Activated CD8-positive, alpha-beta memory T cell treated with anti-CD3 and anti-CD28 coated beads for 36 hours (primary cell): ENCODE data around the gene SMIM22. TPM values are rescaled to one million over a fixed set of nuclear protein-coding genes. Genes with fewer than 3 reads are reported as not detected.

Experiments
- CTCF ChIA-PET: fragments of 350-600 bp; sonication (Branson Sonifier 250); formaldehyde crosslinking; loops from one replicate; lab custom pipeline; 2021; ENCODE audit warnings: antibody characterized with exemption; lab: Charles Lee
- POLR2A ChIA-PET: fragments of 350-600 bp; sonication (Branson Sonifier 250); formaldehyde crosslinking; loops from one replicate; lab custom pipeline; 2021; ENCODE audit warnings: antibody characterized with exemption; lab: Charles Lee
- total RNA-seq, 2 experiments: library from RNA; stranded (reverse); gene quantifications; one replicate each; pipeline ENCODE4 v1.2.3, GENCODE V29; 2021

SMIM22 gene, protein sequence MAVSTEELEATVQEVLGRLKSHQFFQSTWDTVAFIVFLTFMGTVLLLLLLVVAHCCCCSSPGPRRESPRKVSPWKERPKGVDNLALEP
- total RNA-seq = not detected

DNA sequence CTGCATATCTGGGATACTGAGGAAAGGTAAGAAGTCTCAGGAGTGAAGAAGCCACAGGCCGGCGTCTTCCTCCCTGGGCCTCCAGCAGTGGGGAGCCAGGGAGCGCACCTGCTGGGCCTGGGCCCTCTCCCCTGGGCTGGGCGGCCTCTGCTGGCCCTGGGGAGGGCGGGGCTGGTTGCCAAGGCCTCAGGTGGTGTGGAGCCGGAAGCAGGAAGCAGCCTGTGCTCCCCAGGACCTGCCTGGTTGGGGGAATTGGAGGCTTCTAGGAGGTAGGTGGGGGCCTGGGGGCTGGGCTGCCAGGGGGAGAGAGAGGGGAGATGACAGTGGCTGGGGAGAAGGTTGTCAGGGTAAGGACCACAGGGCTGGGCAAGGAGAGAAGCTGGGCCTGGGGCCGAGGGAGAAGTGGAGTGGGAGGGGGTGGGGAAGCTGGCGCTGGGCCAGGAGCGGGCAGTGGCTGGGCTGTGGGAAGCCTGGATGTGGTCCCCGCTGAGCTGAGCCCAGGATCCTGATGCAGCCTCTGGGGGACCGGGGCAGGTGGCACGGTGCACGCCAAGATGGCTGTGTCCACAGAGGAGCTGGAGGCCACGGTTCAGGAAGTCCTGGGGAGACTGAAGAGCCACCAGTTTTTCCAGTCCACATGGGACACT is at the start of gene SMIM22:
Gene SMIM22 (plus strand): TSS at position 189 of the 647 bp plus-strand sequence. CDS start 366 bp downstream, at position 555.
- CTCF ChIA-PET = no interaction called here

DNA sequence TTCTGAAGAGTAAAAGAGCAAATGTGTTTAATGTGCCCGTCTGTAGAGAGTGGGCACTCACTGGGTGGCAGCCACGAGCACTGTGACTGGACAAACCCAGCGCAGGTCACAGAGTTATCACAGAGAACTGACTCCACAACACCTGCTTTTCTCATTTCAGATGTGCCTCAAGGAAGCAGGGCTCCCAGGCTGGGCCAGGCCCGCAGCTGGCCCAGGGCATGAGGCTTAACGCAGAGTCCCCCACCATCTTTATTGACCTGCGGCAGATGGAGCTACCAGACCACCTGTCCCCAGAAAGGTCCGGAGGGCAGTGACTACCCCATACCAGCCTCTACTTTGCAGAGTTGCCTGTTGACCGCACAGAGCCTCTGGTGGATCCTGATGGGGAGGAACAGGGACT is 49.0 kb upstream of the SMIM22 start:
- CTCF ChIA-PET = no interaction called here
- POLR2A ChIA-PET = no interaction called here

More for the DNA sequence above, at the start of gene SMIM22:
- POLR2A ChIA-PET = no interaction called here

DNA sequence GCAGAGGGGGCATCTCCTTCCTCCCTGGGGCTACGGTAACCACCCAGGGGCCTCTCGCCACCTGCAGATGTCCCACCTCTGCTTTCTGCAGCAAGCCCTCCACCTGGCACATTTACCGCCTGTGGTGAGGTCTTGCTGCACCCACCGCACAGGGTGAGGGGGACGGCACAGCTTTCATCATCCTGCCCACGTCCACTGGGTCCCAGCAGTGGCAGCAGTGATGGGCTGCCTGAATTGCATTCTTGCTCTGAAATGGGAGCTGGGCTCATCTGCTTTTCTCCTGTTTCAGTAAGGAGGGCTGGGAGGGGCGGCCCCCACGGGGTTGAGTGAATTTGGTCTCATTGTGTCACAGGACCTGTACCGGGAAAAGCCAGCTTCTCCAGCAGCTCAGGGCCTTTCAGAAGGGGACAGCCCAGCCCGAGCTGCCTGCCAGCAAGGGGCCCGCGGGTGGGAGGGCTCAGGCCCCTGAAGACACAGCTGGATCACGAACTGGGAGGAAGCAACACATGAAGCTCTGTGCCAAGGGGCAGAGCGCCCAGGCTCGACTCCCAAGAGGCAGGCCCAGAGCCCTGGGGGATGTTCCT is 48.1 kb upstream of the SMIM22 start:
- CTCF ChIA-PET = no interaction called here
- POLR2A ChIA-PET = no interaction called here

DNA sequence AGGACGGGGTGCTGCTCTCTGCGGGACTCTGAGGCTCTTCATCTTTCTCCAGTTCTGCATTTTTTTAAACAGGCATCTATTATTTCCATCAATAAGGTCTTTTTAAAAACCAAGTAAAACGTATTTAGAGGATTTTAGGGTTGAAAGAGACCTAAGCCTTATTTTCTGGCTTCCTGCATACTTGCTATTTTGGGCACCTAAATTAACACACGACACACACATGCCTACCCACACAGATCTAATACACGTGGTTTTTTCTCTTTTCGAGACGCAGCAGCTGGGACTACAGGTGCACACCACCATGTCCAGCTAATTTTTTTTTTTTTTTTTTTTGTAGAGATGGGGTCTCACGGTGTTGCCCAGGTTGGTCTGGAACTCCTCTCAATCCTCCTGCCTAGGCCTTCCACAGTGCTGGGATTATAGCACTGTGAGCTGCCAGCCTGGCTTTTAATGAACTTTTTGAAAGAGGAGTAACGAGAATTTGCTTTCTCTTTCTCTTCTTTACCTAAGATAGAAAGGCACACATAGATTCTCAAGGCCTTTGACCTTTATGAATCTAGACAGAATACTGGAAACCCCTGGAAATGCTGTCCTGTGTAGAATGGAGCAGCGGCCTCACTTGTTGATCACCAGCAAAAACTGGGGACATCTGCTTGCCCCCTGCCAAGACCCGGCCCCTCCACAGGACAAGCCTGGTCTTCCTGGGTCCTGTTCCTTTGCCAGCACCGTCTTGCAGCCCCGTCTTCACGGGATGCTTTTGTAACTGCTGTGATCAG is 47.1 kb upstream of the SMIM22 start:
- CTCF ChIA-PET = interaction anchor here (1.0 kb wide), 1 partner anchor 55 kb away, joined by 3 read pairs; no protein-coding TSS in a partner anchor
- POLR2A ChIA-PET = interaction anchor here (0.6 kb wide), 1 partner anchor 19 kb away, joined by 4 read pairs; the partner anchor contains the start of gene ZNF500

DNA sequence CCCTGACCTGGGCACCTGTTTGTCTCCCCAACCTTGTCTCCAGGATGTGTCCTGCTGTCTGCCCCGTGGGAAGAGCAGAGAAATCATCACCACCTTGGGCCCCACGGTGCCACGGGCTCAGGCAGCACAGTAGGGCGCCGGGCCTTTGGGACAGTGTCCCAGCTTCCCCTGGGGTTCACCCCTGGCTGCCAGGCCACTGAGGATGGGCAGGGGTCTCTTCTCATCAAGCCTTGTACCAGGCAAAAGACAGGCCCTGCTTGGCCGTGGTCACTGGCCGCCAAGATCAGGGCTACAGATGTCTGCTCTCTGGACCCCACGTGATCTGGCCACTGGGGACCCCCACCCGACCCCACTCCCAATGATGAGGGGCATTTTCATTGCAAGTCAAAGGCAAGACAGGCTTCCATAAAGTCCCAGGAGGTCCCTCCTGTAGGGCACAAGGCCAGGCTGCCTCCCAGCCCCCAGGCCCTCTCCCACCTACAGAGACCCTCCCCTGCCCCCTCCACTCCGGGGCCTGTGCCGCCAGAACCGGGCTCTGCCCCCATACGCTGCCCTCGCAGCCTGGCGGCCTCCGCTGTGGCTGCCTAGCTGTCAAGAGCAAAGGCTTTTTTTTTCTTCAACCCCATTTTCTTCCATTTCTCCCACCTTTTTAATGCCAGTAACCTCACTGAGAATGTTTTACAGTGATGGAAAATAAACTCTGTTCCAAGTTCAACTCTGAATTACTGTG is 46.3 kb upstream of the SMIM22 start:
- CTCF ChIA-PET = interaction anchor here (1.0 kb wide), 1 partner anchor 54 kb away, joined by 3 read pairs; no protein-coding TSS in a partner anchor
- POLR2A ChIA-PET = no interaction called here

DNA sequence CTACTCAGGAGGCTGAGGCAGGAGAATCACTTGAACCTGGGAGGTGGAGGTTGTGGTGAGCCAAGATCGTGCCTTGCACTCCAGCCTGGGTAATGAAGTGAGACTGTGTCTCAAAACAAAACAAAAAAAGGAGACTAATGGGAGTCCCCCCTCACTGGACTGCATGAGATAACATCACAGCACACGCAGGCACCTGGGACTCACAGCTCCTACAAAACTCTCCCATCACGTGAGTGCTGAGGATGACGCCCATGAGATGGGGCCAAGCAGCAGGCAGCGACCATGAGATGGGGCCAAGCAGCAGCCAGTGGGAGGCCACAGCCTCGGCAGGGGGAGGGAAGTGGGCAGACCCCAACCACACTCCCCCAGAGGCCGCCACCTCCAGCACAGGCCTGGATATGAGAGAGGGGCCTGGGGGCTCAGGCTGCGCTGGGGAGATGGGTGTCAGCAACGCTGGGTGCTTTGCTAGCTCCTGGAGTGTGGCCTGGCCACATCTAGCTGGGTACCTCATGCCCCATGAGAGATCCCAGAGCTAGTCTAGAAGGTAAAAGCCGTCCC is 45.4 kb upstream of the SMIM22 start:
- POLR2A ChIA-PET = interaction anchor here (0.6 kb wide), 1 partner anchor 241 kb away, joined by 3 read pairs; no protein-coding TSS in a partner anchor
- CTCF ChIA-PET = no interaction called here

DNA sequence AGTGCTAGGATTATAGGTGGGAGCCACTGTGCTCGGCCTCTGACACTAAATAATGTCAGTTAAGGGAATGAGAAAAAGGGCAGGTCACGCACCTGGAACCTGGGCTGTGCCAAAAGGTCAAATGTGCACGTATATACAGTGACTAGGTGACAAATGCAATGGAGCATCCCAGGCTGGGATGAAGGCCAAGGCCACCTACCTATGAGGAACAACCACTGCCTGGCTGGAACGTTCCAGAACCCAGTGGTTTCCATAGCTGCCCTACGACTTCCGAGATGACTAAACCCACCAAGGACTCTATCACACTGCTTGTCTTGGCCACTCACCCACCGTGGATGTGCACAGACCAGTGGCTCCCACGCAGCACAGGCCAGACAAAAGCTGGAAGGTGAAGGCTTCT is 44.3 kb upstream of the SMIM22 start:
- ChIA-PET POLR2A (interaction anchor here (0.6 kb wide), 1 partner anchor 14 kb away, joined by 4 read pairs; no protein-coding TSS in a partner anchor), CTCF (no interaction called here)

DNA sequence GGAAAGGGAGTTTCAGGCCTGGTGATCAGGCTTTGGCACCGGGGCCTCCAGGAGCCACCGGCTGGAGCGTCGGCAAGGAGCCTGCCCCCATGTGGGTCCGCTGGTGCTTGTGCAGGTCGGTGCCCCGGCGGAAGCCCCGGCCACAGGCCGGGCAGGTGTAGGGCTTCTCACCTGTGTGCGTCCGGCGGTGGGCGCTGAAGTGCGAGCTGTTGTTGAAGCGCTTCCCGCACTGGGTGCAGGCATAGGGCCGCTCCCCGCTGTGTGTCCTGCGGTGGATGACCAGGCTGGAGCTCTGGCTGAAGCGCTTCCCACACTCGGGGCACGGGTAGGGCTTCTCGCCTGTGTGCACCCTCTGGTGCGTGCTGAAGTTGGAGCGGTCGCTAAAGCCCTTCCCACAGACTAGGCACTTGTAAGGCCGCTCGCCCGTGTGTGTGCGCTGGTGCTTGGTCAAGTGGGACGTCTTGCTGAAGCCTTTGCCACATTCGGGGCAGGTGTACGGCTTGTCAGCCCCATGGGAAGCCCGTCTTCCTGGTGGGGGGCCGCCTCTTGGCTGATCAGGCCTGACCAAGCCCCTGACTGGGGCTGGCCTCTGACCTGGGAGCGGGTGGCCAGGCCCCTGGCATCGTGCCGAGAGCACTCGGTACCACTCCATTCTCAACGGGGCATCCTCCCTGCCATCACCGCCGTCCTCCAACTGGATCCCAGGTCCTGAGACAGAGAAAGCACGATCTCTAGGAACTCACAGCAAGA is 42.6 kb upstream of the SMIM22 start:
- POLR2A ChIA-PET = no interaction called here
- CTCF ChIA-PET = no interaction called here

DNA sequence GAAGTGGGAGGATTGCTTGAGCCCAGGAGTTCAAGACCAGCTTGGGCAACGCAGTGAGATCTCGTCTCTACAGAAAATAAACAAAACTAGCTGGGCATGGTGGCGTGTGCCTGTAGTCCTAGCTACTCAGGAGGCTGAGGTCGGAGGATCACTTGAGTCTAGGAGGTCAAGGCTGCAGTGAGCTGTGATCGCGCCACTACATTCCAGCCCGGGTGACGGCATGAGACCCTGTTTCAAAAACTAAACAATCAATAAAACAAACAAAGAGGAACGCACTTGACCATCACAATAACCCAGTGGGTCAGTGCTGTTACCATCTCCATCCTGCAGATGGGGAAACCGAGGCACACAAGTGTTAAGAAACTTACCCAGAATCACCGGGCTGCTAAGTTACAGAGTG is 41.9 kb upstream of the SMIM22 start:
- POLR2A ChIA-PET = no interaction called here
- CTCF ChIA-PET = no interaction called here

DNA sequence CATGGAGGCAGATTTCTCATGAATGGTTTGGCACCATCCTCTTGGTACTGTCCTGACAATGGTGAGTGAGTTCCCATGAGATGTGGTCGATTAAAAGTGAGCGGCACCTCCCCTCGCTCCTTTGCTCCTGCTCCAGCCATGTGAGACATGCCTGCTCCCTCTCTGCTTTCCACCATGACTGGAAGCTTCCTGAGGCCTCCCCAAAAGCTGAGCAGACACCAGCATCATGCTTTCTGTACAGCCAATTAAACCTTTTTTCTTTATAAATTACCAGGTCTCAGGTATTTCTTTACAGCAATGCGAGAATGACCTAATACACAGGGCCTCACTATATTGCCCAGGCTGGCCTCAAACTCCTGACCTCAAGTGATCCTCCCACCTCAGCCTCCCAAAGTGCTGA is 40.3 kb upstream of the SMIM22 start:
- ChIA-PET CTCF (no interaction called here), POLR2A (no interaction called here)

DNA sequence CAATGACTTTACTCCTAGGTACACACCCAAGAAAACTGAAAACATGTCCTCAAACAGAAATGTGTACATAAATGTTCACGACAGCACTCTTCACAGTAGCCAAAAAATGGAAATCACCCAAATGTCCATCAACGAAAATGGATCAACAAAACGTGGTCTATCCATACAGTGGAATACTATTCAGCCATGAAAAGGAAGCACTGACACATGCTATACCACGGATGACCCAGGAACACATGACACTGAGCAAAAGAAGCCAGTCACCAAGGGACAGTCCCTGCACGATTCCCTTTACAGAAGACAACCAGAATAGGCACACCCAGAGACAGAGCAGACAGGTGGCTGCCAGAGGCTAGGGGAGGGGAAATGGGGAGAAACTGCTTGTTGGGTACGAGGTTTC is 39.5 kb upstream of the SMIM22 start:
- ChIA-PET CTCF (no interaction called here), POLR2A (interaction anchor here (0.6 kb wide), 1 partner anchor 10 kb away, joined by 7 read pairs; no protein-coding TSS in a partner anchor)

DNA sequence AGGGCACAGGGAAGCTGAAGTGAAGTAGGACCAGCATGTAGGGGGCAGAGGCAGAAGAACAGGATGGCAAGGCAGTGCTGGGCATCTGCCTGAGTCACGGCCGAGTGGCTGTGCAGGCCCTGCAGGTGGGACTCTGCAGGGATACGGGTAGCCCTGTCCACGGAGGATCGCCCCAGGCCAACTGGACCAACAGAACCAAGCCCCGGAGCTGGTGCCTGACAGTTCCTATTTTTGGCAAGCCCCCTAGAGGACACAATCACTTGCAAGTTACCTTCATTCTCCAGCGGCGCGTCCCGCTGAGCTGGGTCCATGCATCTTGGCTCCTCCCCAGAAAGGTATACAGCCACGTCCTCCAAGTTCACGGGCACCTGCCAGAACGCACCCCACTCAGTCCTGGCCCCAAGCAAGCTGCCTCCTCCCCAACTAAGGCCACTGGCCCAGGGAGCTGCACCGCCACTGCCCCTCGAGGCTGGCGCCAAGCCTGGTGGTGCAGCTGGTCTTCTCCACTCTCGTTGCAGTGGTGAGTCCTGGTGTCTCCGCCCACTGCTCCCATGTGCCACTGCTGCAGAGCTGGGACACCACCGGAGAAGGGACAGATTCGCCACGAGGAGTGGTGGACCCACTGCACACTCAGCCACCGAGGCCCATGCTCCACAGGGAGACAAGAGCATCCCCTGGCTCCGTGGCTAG is 34.8 kb upstream of the SMIM22 start:
- POLR2A ChIA-PET = interaction anchor here (0.6 kb wide), 1 partner anchor 19 kb away, joined by 4 read pairs; no protein-coding TSS in a partner anchor
- CTCF ChIA-PET = interaction anchor here (0.6 to 1.0 kb wide), 2 partner anchors 15 to 20 kb away, joined by 3 read pairs; no protein-coding TSS in a partner anchor

DNA sequence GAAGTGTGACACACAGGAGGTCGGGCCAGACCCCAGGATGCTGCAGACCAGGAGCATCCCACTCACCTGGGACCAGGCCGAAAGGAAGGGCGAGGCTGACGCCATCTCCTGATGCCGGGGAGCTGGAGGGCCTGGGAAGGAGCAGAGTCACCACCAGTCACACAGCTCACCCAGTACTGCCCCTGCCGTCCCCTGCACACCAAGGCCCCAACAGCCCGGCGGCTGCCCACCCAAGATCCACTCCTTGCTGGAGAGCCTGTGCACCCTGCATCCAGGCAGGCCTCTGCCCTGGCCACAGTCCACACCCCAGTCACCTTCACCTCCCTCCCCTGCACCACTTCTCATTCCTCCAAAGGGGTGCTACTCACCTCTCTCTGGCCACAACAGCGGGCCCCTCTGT is 33.0 kb upstream of the SMIM22 start:
- CTCF ChIA-PET = no interaction called here
- POLR2A ChIA-PET = no interaction called here

DNA sequence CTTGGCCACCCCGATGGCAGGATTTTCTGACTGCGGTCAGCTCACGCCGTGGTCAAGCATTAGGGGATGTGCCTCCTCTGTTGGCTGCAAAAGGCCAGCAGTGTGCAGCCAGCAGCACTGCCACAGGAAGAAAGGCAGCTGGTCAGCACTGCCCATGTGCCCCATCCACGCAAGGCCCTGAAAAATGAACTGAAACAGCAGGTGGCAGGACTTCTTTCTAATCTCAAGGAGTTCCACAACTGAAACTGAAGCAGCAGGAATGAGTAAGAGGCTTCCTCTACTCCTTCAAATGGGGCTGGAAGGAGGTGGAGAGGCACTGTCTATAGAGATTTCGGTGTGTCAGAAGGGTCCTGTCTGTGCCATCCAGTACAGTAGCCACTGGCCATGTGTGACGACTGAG is 31.4 kb upstream of the SMIM22 start:
- ChIA-PET POLR2A (interaction anchor here (0.7 to 1.2 kb wide), 2 partner anchors 70 to 71 kb away, joined by 3 to 4 read pairs; no protein-coding TSS in a partner anchor), CTCF (no interaction called here)

DNA sequence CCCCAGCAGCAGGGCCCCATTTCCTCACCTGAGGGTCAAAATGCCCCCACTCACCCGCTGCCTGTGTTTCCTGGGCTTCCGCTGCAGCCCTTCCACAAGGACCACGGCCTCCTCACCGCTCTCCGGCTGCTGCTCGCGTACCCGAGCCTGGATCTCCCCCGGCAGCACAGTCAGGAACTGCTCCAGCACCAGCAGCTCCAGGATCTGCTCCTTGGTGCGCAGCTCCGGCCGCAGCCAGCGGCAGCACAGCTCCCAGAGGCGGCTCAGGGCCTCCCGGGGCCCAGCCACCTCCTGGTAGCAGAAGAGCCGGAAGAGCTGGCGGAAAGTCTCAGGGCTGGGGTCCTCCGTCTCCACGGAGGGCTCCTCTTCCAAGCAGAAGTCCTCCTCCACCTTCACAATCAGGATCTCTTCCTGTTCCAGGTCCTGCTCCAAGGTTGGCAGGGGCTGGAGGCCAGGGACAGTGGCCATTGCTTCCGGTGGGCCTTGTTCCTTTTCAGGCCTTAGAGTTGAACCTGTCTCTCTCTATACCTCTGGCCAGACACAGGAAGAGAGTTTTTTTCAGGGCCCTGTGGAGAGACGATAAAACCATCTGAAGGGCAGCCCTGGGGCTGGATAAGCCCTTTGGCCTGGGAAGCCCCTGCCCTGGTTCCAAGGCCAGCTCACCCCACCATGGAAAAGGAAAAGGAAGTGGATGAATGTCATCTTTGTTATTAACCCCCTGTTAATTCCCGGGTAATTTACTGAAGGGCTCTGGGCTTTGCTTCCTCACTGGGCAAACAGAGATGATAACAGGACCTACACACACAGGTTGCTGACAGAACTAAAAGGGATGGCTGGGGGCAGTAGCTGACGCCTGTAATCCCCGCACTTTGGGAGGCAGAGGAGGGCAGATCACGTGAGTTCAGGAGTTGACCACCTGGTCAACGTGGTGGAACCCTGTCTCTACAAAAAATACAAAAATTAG is 29.4 kb upstream of the SMIM22 start:
- ChIA-PET POLR2A (interaction anchor here (1.0 kb wide), 1 partner anchor 31 kb away, joined by 3 read pairs; the partner anchor contains the start of gene DNAAF8), CTCF (interaction anchor here (0.7 to 1.7 kb wide), 2 partner anchors 32 to 39 kb away, joined by 3 read pairs; partner anchors contain the start of genes ANKS3 and DNAAF8)
